Ureter (tissue), 1 donor: ENCODE measurements around the gene TADA1. TPM values are rescaled to one million over a fixed set of nuclear protein-coding genes. Genes with fewer than 3 reads are reported as not detected.

ENCODE experiments used
- DNase-seq: peaks from one replicate; pipeline ENCODE4 v3.0.0-alpha.2; 2020; ENCODE audit warnings: low spot score
- total RNA-seq: library from RNA; stranded (reverse); gene quantifications from one replicate; pipeline ENCODE4 v1.2.4, GENCODE V29; 2023
- donor health status: DM: yes; HTN: yes; CAD: no.

Gene TADA1, protein sequence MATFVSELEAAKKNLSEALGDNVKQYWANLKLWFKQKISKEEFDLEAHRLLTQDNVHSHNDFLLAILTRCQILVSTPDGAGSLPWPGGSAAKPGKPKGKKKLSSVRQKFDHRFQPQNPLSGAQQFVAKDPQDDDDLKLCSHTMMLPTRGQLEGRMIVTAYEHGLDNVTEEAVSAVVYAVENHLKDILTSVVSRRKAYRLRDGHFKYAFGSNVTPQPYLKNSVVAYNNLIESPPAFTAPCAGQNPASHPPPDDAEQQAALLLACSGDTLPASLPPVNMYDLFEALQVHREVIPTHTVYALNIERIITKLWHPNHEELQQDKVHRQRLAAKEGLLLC
- total RNA-seq, result 11.1 TPM

DNA sequence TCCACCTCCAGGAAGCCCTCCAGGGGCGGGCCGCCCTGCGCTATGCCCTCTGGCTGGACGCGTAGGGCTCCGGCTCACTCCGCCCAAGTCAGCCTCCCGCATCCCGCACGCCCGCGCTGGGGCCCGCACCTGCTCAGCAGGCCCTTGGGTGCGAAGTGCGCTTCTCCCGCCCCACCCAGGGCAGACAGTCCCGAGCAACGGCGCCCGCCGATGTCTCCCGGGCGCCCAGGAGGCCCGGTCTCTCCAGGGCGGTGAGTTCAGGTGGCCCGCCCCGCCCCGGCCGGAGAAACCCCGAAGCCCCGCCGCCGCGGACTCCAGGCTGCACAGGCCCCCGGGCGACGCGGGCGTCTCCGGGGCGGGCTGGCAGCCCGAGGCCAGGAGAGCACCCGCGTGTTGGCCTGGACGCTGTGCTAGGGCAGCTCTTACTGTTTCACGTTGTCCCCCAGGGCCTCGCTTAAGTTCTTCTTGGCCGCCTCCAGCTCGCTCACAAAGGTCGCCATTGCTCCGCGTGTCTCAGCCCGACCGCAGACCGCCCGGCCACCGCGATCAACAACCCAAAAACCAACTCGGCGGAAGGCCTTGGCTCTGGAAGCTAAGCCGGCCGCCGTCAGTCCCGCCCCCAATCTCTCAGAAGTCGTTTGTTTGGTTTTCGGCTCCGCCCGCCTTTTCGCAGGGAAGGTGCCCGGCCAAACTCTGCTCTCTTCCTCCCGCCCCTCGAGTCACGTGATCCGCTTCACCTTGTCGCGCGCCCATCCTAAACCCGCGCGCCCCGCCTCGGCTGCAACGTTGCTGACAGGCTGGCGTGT is at the start of gene TADA1:
TADA1 (minus strand) TSS at position 531 of the 806 bp plus-strand sequence; CDS start at position 500, 31 bp downstream.
- DNase-seq, result peak; percentile 99

DNA sequence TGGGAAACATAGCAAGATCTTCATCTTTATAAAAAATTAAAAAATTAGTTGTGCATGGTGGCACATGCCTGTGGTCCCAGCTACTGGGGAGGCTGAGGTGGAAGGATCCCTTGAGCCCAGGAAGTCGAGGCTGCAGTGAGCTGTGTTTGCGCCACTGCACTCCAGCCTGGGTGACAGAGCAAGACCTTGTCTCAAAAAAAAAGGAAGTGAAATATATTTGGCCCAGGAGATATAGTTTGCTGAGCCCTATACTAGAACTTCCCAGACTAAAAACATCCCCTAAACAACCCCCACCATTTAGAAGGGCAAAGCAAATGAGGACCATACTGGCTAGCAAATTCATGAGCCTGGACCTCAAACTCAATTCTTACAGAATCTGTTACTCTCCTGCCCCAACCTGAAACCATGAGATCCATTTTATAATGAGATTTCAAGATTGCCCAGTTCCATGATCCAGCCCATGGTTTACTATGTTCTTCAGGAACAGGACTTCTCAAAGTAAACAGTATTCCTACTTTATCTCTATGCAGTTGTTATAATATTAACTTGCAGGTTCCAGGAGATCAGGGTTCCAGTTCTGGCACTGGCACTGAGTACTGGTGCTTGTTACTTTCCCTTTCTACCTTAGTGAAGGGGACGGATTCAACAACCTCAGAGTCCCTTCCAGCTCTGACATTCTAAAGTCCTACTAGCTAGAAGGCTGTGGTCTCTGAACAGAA is 48.9 kb upstream of the TADA1 start:
- DNase-seq, result no peak

DNA sequence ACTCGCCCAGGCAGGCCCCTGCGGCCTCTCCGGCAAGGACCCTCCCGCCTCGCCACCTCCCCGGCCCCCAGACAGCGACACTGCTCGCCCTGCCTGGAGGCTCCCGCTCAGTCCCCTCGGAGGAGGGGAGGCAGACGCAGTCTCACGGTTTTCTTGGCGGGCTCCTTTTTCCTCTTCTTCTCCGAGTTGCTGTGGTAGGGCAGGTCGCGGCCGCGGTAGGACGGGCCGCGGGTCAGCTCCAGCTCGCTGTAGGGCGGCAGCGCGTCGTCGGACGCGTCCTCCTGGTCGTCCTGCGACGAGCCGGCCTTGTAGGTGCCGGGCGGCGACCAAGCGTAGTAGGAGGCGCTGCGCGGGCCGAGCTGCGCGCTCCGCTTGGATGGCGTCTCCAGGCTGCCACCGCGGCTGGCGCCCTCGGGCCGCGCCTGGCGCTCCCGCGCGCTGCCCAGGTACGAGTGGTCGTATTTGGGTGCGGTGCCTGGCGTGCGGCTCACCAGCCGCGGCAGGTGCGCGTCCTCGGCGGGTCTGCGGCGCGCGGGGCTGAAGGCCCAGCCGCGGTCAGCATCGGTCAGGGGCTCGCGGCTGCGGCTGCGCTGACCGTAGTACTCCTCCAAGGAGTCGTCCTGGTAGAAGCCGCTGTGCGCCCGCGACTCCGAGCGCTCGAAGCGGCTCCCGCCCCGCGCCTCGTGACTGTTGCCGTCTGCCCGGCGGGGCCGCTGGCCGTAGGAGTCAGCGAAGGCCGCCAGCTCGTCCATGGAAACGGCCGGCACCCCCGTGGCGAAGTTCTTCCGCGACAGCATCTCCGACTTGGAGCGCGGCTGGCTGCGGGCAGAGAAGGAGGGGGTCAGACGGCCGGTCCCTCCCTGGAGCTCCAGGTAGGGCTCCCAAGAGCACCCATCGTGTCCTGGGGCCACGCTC is 44.8 kb upstream of the TADA1 start:
- no peak for DNase-seq

DNA sequence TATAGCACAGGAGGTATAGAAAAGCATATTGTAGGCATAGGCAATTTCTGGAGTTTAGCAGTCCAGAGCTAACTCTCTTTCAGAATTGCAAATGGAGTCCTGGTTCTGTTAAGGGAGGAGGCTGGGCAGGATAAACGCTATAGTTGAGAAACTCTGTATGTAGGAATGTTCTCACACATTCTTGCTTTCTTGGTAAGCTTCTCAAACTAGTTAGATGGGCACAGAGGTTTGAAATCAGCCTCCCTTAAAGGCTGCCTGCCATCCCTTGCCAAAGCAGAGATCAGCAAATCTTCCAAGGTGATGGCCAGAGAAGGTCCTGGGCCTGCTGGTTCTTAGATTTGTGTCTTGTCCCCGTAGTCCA is 42.9 kb upstream of the TADA1 start:
- DNase-seq, result no peak

DNA sequence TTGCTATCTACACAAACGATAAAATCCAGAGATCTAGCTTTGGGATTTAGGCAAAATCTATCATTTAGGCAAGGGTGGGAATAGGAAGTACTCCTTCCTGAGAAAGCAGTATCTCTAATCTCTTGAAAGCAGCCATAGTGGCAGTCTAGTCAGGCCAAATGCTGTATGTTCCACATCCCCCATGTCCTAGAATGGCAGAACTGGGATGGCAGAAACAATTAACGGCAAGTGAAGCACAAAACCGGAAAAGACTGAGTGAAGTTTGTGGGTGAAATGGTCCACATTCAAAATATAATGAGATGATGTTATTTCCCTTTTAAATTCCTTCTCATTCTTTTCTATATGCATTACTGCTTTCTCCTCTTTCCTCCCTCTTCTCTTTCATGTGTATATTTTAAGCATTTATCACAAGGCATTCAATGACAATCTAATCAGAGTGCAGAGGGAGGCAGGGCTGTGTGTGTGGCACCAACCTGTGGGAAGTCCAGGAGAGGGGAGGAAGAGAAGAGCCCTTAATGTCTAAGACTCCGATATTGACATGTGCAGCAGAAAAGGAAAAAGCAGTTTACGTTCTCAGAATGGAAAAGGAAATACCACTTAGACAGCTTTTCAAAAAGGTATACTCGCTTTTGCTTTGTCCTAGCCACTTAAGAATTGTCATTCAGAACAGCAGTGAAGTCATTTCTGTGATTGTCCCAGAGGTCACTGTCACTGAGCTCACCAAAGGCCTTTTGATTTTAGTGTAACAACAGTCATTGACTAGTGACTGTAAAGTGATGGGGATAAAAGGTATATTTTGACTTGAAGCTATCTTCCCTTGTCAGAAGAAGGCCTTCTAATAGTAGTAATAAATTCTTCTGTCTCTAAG is 42.3 kb upstream of the TADA1 start:
- DNase-seq, result no peak

DNA sequence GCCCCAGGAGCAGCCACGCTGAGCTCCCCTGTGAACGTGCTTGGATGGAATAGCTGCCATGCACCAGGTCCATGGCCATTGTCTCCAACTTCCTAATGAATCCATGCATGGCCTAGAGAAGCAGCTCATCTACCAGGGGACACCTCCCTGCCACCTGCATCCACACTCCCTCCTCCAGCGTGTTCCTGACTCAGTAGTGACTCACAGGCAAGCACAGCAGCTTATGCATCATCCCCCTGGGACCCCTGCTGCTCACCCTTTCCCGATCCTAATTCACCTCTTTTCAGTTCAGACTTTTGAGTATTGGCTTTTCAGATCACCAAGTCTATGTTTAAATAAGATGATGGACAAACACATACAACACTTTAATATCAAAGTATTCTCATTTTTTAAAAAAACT is 39.9 kb upstream of the TADA1 start:
- DNase-seq, result no peak

DNA sequence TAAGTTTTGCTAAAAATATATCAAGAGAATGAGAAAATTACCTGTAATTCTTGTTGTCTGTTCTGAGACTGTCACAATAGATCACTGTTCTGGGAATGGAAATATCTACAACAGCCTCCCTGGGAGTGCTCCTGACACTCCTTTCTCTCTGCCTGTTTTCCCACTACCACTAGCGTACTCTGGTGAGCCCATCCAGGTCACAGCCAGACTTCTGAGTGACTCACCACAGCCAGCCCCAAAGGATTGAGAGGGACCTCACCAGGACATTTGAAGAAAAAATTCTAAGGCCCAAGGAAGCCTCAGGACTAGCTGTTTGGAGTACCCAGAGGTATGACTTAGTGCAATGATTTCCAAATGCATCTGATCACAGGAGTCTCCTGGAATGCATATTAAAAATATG is 39.0 kb upstream of the TADA1 start:
- DNase-seq, result no peak

DNA sequence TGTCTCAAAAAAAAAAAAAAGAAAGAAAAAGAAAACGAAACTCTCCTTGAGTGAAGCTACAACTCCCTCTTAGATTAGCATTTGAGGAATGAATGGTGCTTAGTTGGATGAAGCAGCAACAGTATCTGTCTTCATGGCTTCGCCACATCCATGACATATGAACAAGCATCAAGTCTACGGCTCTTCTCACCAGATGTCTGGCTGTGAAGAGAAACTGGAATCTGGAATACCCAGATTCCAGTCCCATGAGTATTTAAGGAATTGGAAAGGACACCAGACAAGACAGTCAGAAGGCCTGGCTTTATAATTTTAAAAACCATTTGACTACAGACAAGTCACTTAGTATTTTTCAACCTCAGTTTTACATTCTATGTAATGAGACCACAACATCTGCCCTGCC is 38.0 kb upstream of the TADA1 start:
- no peak for DNase-seq

DNA sequence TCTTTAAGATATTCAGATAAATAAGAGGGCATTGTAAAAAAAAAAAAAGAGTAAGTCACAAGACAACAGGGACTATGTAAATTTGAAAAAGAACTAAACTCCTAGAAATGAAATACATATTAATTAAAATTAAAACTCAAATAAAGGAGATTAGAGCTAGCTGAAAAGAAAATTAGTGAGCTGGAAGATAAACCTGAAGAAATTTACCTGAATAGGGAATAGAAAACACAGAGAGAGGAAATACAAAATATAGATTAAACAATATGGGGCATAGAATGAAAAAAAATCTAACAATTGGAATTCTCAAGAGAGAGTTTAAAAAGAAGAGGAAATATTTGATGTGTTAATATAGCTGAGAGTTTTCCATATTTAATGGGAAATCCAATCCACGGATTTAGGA is 35.6 kb upstream of the TADA1 start:
- DNase-seq, result no peak

DNA sequence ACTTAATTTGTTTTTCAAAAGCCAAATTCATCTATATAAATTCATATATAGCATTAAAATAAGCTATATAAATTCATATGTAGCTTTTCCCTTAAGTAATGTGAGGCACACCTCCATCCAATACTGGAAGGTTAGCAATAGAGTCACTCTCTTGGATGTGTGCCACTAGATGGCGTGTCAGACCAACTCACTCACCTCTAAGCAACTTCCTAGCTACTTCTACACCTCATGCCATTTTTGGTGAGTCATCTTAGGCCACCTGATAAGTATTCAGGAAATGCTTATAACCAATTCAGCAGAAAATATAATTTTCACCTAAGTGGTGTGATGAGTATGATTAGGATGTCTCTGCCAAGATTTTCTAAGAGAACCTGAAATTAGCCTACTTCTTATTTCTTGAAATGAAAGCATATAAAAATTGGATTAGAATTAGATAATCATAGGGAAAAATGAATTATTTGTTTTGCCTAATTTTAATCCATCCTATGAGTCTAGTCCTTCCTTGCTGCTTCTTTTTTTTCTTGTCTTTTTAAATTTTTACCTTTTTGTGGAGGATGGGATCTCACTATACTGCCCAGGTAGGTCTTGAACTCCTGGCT is 34.4 kb upstream of the TADA1 start:
- peak; percentile 84 for DNase-seq

DNA sequence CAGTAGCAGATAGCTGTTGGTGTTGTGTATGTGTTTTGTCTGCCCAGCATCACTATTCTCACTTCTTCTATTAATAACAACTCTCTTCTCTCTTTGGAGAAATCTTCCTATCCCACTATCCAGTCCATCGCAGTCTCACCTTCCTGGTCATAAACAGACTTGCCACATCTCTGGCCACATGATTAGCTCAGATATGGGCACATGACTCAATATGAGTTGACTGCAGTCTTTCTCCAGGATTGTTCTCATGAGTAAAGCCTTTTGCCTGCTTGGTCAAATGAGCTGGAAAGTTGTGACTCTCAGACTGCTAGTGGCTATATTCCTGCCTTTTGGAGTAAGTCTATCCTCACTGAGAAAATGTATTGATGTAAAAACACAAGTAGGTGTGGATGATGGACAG is 32.9 kb upstream of the TADA1 start:
- no peak for DNase-seq

DNA sequence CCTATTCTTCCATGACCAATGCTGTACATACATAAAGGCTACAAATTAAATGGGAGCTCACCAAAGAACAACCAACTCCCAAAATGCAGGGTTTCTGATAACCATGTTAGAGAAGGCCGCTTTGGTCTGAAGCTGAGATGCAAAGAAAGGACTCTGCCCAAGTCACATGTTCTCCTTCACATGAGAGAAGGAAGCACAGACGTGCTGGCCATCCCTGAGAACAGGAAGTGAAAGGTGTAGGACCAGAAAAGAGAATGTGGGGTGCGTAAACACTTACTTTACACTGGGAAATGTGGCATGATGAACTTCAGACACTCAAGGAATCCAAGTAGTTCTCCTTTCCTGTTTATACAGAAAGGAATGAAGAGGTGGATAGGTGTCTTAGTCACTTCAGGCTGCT is 31.7 kb upstream of the TADA1 start:
- no peak for DNase-seq

DNA sequence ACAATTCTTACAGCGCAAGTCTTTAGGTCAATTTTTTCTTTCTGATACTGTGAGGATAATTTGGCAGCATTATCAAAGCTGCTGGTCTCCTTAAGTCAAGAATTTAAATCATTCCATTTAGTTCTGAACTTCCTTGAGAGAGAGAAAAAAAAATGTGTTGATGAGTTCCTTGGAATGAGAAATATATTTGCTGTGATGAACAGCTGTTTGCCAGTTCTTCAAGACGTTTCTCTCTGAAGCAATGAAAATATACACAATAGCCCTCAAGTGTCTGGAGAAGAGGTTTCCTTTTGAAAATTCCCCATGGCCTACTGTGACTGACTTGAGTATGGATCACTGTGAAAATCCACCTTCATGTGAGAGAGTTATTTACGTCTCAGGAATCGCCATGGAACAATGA is 31.0 kb upstream of the TADA1 start:
- DNase-seq, result no peak

DNA sequence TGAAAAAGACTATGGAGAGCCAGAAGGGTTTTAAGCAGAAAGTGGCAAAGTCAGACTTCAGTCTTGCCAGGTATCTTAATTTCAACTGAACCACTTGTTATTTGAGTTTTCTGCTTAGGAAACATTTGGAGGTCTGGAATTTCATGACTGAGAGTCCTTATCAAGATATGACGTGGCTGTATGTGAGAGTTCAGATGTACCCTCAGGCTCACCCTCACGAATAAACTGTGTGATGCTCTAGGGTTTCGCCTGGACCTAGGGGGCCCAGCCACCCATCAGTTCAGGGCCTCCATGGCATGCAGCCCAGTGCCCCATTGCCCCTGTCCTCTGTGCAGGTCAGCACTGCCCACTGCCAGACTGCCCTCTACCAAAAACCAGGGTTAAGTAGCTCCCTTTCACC is 30.6 kb upstream of the TADA1 start:
- DNase-seq, result no peak

DNA sequence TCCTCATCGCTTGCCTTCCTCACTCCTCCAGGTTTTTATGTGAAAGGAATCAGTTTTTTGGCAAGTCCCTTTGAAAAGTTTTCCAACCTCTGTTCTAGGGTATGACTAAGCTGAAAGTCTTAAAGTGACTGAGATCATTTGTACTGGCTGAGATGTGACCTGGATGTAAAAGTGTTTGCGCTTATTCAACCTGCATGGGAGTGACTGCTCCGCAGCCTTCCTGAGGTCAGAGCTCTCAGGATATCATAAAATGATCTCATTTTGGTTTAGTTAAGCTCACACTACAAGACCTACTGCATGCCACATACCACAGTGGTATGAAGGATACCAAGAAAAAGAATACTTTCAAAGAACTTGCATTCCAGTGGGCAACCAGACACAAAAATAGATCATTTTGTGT is 29.8 kb upstream of the TADA1 start:
- DNase-seq, result no peak

DNA sequence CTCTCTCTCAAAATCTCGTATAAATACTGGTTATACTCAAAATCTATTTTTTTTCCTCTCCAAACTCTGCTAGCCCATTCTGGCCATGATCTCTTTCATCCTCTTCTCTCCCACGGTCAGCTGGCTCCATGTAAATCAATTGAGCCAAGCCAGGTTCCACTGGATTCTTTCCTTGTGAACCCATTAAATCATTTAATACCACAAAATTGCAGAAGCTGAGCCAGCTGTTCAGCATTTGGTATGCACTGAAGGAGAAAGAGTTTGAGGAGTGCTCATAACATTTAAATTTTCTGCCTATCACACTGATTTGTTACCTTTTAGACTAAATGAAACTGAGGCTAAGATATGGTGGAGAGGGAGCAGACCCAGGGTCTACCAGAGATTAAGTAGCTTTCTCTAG is 29.1 kb upstream of the TADA1 start:
- no peak for DNase-seq

DNA sequence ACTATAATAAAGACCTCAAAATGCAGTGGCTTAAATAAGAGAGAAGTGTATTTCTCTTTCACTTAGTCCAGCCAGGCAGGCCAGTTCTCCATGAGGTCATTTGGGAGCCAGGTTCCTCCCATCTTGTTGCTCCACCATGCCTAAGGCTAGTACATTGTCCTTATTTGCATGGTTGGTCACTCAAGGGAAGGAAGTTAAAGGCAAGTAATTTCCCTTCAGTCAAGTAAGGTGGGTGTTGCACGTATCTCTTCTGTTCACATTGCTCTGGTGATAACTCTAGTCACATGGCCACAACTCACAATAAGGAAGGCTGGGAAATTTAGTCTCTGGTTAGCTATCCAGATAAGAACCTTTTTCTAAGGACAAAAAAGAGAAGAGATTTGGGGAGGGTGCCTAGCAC is 27.2 kb upstream of the TADA1 start:
- no peak for DNase-seq

DNA sequence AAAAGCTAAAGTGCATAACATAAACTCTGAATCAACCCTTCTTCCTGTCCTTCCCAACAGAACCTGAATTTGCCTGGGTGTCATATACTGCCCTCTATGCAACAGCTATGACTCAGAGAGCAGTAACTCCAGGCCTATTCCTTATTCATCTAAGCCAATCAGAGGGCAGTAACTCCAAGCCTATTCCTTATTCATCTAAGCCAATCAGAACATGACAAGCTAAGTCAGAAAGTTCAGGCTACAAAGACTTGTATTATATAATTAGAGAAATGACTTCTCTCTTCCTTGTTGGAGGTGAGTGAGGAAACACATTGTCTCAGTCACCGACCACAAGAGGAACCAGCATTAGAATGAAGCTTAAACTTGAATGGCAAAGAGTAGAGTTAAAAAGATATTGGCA is 26.2 kb upstream of the TADA1 start:
- DNase-seq, result no peak

DNA sequence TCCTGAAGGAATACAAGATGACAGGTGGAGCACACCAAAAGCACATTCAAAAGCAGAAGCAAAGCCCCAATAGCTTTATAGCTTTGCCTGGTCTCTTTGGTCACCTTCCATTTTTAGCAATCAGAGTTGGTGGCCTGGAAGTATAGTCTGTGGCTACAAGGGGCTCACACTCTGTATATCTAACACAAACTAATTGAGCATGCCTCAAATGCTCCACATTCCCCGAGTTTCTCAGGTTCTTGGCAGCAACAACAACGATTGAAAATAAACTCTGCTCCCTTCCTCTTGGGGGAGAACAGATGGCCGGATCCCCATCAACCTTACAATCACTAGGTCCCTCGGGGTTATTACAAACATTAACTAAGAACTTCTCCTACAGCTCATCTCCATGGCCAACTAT is 24.9 kb upstream of the TADA1 start:
- no peak for DNase-seq

DNA sequence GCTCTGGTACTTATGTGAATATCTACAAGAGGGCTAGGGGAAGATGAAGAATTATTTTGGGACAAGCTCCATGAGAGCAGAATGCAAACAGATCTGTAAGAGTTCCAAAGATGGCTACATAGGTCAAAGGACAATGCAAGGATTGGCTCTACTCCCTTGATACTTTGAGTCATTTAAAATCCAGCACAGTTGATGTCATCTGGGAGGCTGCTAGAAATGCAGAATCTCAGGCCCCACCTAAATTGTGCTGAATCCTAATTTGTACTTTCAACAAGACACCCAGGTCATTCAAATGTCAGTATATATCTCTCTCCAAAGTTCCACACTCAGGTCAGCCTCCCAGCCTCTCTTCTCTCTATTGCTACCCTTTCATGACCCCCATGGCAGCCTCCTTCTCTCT is 23.7 kb upstream of the TADA1 start:
- no peak for DNase-seq
